GM12872 (cell line): ENCODE results near the gene MT1E.

Experiments
- CTCF ChIP-seq: IDR thresholded peaks from 3 replicates; pipeline ENCODE4 v1.5.1; 2011; ENCODE audit warnings: low read depth, mild to moderate bottlenecking, low read length, moderate library complexity; ENCODE audit not compliant: insufficient read depth

MT1E gene

GRCh38 chr16:56672761-56673536, 47.4 kb downstream of the MT1E start:
- TF ChIP-seq CTCF, result no peak

GRCh38 chr16:56673921-56674320, 48.3 kb downstream of the MT1E start:
- 0 out of 3 replicates have a peak, but pooled peaks have one; percentile 28 for TF ChIP-seq CTCF

- TF ChIP-seq CTCF, result no peak
These were observed 50.2 kb downstream of the MT1E start for GRCh38 chr16:56675685-56676210.
